Vagina (tissue), 2 donors: ENCODE measurements around the gene GPR83. TPM values are rescaled to one million over a fixed set of nuclear protein-coding genes. Genes with fewer than 3 reads are reported as not detected.

Source experiments
- DNase-seq, 2 donors: peaks; one replicate each; pipeline ENCODE4 v3.0.0-alpha.2; 2017; ENCODE audit errors: extremely low spot score in 2 of 2
- H3K27ac ChIP-seq: fragments of 200-600 bp; sonication (generic); one replicate; pipeline ENCODE4 v1.5.1; 2019
- H3K27me3 ChIP-seq: fragments of 200-600 bp; sonication (generic); one replicate; pipeline ENCODE4 v1.5.1; 2019
- H3K36me3 ChIP-seq, 2 donors: fragments of 200-600 bp; sonication (generic); one replicate each; pipeline ENCODE4 v1.5.1; 2017 to 2019
- H3K4me1 ChIP-seq: fragments of 200-600 bp; sonication (generic); one replicate; pipeline ENCODE4 v1.5.1; 2019
- H3K4me3 ChIP-seq, 2 donors: fragments of 200-600 bp; sonication (generic); 1 replicate in 1 of 2; 2 replicates in 1 of 2; pipeline ENCODE4 v1.5.1; 2016 to 2019
- H3K9me3 ChIP-seq: fragments of 200-600 bp; sonication (generic); one replicate; pipeline ENCODE4 v1.5.1; 2019
- CTCF ChIP-seq, 3 experiments: fragments of 450-650 bp in 2 of 3; fragments of 200-600 bp in 1 of 3; sonication (generic) in 1 of 3; IDR thresholded peaks; one replicate each; pipeline ENCODE4 v1.5.1; 2017 to 2019; ENCODE audit warnings: antibody characterized with exemption in 3 of 3, mild to moderate bottlenecking in 2 of 3, moderate library complexity in 2 of 3
- POLR2A ChIP-seq, 2 donors: fragments of 450-650 bp; IDR thresholded peaks; one replicate each; pipeline ENCODE4 v1.6.1; 2017; ENCODE audit warnings: antibody characterized with exemption in 2 of 2, mild to moderate bottlenecking in 2 of 2, moderate library complexity in 2 of 2
- POLR2AphosphoS5 ChIP-seq, 2 donors: sonication (generic); formaldehyde crosslinking; IDR thresholded peaks; one replicate each; pipeline ENCODE4 v1.9.0; 2017; ENCODE audit warnings: antibody characterized with exemption in 2 of 2, mild to moderate bottlenecking in 2 of 2, low read depth in 1 of 2; ENCODE audit not compliant: insufficient read depth in 1 of 2
- intact Hi-C: fragments of 100-400 bp; cut with DNase I; formaldehyde crosslinking; loops from one replicate; pipeline ENCODE4 v1.15.1; 2023
- total RNA-seq: library from RNA; depleted of rRNA; stranded (reverse); fragments of >200 nt; gene quantifications from one replicate; pipeline ENCODE4 v1.2.3, GENCODE V29; 2016

The GPR83 gene
- total RNA-seq, 1 donor from 2014 or later: not detected

- no peaks in the 10 kb centered on the region for H3K27me3 ChIP-seq
- H3K9me3 ChIP-seq: no peaks in the 10 kb centered on the region
- intact Hi-C loops: no loop called here
- no peak overlapping the region for H3K27ac ChIP-seq
- H3K4me3 ChIP-seq: no peak overlapping the region
- H3K4me1 ChIP-seq: no peaks in the 10 kb centered on the region
- TF ChIP-seq POLR2A (IDR thresholded peaks at IDR 0.05) (no peak), POLR2AphosphoS5 (IDR thresholded peaks at IDR 0.05; ENCODE audit: insufficient read depth in 1 of 2, low read depth in 1 of 2) (no peak), CTCF (IDR thresholded peaks at IDR 0.05) (no peak)
- no peak for DNase-seq
- H3K36me3 ChIP-seq: no peaks in the 10 kb centered on the region
Observed at GRCh38 chr11:94342250-94342649, 59.0 kb downstream of the GPR83 start.

GRCh38 chr11:94338651-94339050 is 62.6 kb downstream of the GPR83 start:
- Histone ChIP-seq H3K27me3 (no peaks in the 10 kb centered on the region), H3K27ac (no peak overlapping the region), H3K4me1 (no peaks in the 10 kb centered on the region), H3K9me3 (no peaks in the 10 kb centered on the region), H3K4me3 (no peak overlapping the region), H3K36me3 (no peaks in the 10 kb centered on the region)
- no peak for TF ChIP-seq CTCF (IDR thresholded peaks at IDR 0.05)
- no peak for TF ChIP-seq POLR2A (IDR thresholded peaks at IDR 0.05)
- TF ChIP-seq POLR2AphosphoS5 (IDR thresholded peaks at IDR 0.05; ENCODE audit: insufficient read depth in 1 of 2, low read depth in 1 of 2): no peak
- intact Hi-C loops: no loop called here
- no peak for DNase-seq

- Histone ChIP-seq H3K9me3 (no peaks in the 10 kb centered on the region), H3K4me3 (no peak overlapping the region), H3K27me3 (no peaks in the 10 kb centered on the region), H3K36me3 (no peaks in the 10 kb centered on the region), H3K27ac (no peak overlapping the region), H3K4me1 (no peaks in the 10 kb centered on the region)
- TF ChIP-seq CTCF (IDR thresholded peaks at IDR 0.05) (no peak), POLR2AphosphoS5 (IDR thresholded peaks at IDR 0.05; ENCODE audit: insufficient read depth in 1 of 2, low read depth in 1 of 2) (no peak), POLR2A (IDR thresholded peaks at IDR 0.05) (no peak)
- intact Hi-C loops: no loop called here
- no peak for DNase-seq
Observed at GRCh38 chr11:94336033-94336432, 65.2 kb downstream of the GPR83 start.

GRCh38 chr11:94332814-94333213 is 68.4 kb downstream of the GPR83 start:
- Histone ChIP-seq H3K27me3 (no peaks in the 10 kb centered on the region), H3K4me1 (no peaks in the 10 kb centered on the region), H3K4me3 (no peak overlapping the region), H3K9me3 (no peaks in the 10 kb centered on the region), H3K27ac (no peak overlapping the region), H3K36me3 (no peaks in the 10 kb centered on the region)
- TF ChIP-seq POLR2A (IDR thresholded peaks at IDR 0.05): no peak
- no peak for TF ChIP-seq POLR2AphosphoS5 (IDR thresholded peaks at IDR 0.05; ENCODE audit: insufficient read depth in 1 of 2, low read depth in 1 of 2)
- TF ChIP-seq CTCF (IDR thresholded peaks at IDR 0.05): no peak
- intact Hi-C loops: no loop called here
- no peak for DNase-seq

GRCh38 chr11:94330789-94331188 is 70.4 kb downstream of the GPR83 start:
- Histone ChIP-seq H3K4me3 (no peak overlapping the region), H3K27me3 (no peaks in the 10 kb centered on the region), H3K36me3 (no peaks in the 10 kb centered on the region), H3K27ac (no peak overlapping the region), H3K4me1 (no peaks in the 10 kb centered on the region), H3K9me3 (no peaks in the 10 kb centered on the region)
- DNase-seq: no peak
- no peak for TF ChIP-seq POLR2AphosphoS5 (IDR thresholded peaks at IDR 0.05; ENCODE audit: insufficient read depth in 1 of 2, low read depth in 1 of 2)
- no peak for TF ChIP-seq POLR2A (IDR thresholded peaks at IDR 0.05)
- intact Hi-C loops: no loop called here
